ENCODE results near the gene NTRK3.

NTRK3 gene

DNA sequence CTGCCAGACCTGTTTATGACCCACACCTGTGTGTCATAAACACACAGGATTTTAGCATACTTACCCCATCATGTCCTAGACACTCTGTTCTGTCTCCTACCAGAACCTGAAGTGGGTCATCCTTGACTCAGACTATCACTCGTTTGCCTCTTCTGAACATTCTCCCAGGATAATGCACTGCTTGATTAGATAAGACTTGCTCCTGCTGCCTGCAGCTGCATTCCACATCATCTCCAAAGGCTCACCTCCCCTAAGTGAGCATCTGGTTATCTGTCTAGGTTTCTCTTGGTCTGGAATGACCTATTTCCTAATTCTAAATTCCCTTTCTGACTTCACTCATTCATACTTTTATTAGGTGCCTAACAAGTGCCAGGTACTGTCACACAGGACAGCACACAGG lies 332.1 kb downstream of the NTRK3 start:
- TF ChIP-seq EZH2phosphoT487 (IDR thresholded peaks at IDR 0.05; ENCODE audit: borderline replicate concordance, low read length) (no peak), CTCF (IDR thresholded peaks at IDR 0.05; ENCODE audit: low read depth, low read length, poor library complexity, severe bottlenecking) (no peak)
- Histone ChIP-seq H3K9me3 (ENCODE audit: control insufficient read depth, insufficient read depth, low read length) (no peaks in the 10 kb centered on the region), H3K27ac (ENCODE audit: low read depth, low read length) (no peak overlapping the region), H3K36me3 (ENCODE audit: control insufficient read depth, low read length) (no peaks in the 10 kb centered on the region), H3K9me2 (replicated peaks; ENCODE audit: control insufficient read depth, low read length) (no peaks in the 10 kb centered on the region), H3K4me3 (ENCODE audit: low read length) (no peak overlapping the region), H4K20me1 (ENCODE audit: control insufficient read depth, insufficient read depth, low read depth, low read length) (no peaks in the 10 kb centered on the region), H3F3A (ENCODE audit: control insufficient read depth, insufficient read depth) (no peaks in the 10 kb centered on the region), H3K79me2 (ENCODE audit: control insufficient read depth, low read length) (no peaks in the 10 kb centered on the region), H3K4me1 (ENCODE audit: control insufficient read depth, low read length) (no peaks in the 10 kb centered on the region), H3K4me2 (ENCODE audit: low read length) (no peak overlapping the region), H3K27me3 (ENCODE audit: control insufficient read depth, low read length) (no peaks in the 10 kb centered on the region)

DNA sequence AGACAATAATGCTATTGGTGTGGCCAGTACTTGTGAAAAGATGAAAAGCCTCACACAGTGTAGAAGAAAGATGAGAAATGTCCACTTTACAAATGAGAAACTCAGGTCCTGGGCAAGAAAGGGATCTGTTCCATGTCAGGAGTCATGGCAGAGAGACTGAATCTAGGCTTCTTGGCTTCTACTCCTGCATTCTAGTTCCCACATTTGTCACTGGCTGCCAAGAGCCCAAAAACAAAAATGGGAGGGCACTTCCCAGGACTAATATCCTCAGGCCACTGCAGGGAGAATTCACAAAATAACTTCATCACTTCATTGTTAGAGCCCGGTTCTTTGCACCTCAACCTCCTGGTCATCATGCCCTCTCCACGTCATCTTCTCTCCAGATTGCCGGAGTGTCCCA lies 337.5 kb downstream of the NTRK3 start:
- no peaks in the 10 kb centered on the region for H3K36me3 ChIP-seq (ENCODE audit: control insufficient read depth, low read length)
- no peak overlapping the region for H3K27ac ChIP-seq (ENCODE audit: low read depth, low read length)
- H3K4me1 ChIP-seq (ENCODE audit: control insufficient read depth, low read length), result no peaks in the 10 kb centered on the region
- H3K27me3 ChIP-seq (ENCODE audit: control insufficient read depth, low read length), result no peaks in the 10 kb centered on the region
- no peak overlapping the region for H3K4me3 ChIP-seq (ENCODE audit: low read length)
- TF ChIP-seq EZH2phosphoT487 (IDR thresholded peaks at IDR 0.05; ENCODE audit: borderline replicate concordance, low read length) (no peak), CTCF (IDR thresholded peaks at IDR 0.05; ENCODE audit: low read depth, low read length, poor library complexity, severe bottlenecking) (no peak)
- H3K79me2 ChIP-seq (ENCODE audit: control insufficient read depth, low read length), result no peaks in the 10 kb centered on the region
- no peaks in the 10 kb centered on the region for H3K9me3 ChIP-seq (ENCODE audit: control insufficient read depth, insufficient read depth, low read length)
- no peaks in the 10 kb centered on the region for H3K9me2 ChIP-seq (replicated peaks; ENCODE audit: control insufficient read depth, low read length)
- H3F3A ChIP-seq (ENCODE audit: control insufficient read depth, insufficient read depth), result no peaks in the 10 kb centered on the region
- no peak overlapping the region for H3K4me2 ChIP-seq (ENCODE audit: low read length)
- no peaks in the 10 kb centered on the region for H4K20me1 ChIP-seq (ENCODE audit: control insufficient read depth, insufficient read depth, low read depth, low read length)

- Histone ChIP-seq H3K4me3 (ENCODE audit: low read length) (no peak overlapping the region), H3K79me2 (ENCODE audit: control insufficient read depth, low read length) (no peaks in the 10 kb centered on the region), H3K9me2 (replicated peaks; ENCODE audit: control insufficient read depth, low read length) (no peaks in the 10 kb centered on the region; the same call in 1 of the 2 replicates), H3K36me3 (ENCODE audit: control insufficient read depth, low read length) (no peaks in the 10 kb centered on the region), H4K20me1 (ENCODE audit: control insufficient read depth, insufficient read depth, low read depth, low read length) (no peaks in the 10 kb centered on the region), H3K4me1 (ENCODE audit: control insufficient read depth, low read length) (no peaks in the 10 kb centered on the region), H3K27ac (ENCODE audit: low read depth, low read length) (no peak overlapping the region), H3K4me2 (ENCODE audit: low read length) (no peak overlapping the region), H3F3A (ENCODE audit: control insufficient read depth, insufficient read depth) (no peaks in the 10 kb centered on the region), H3K9me3 (ENCODE audit: control insufficient read depth, insufficient read depth, low read length) (no peaks in the 10 kb centered on the region), H3K27me3 (ENCODE audit: control insufficient read depth, low read length) (no peaks in the 10 kb centered on the region)
- TF ChIP-seq CTCF (IDR thresholded peaks at IDR 0.05; ENCODE audit: low read depth, low read length, poor library complexity, severe bottlenecking) (no peak), EZH2phosphoT487 (IDR thresholded peaks at IDR 0.05; ENCODE audit: borderline replicate concordance, low read length) (no peak)
These were observed 339.1 kb downstream of the NTRK3 start for GRCh38 chr15:87917480-87917879.

GRCh38 chr15:87916208-87916607 lies 340.3 kb downstream of the NTRK3 start:
- H3F3A ChIP-seq (ENCODE audit: control insufficient read depth, insufficient read depth), result no peaks in the 10 kb centered on the region
- H3K4me1 ChIP-seq (ENCODE audit: control insufficient read depth, low read length), result no peaks in the 10 kb centered on the region
- H3K79me2 ChIP-seq (ENCODE audit: control insufficient read depth, low read length), result no peaks in the 10 kb centered on the region
- no peak overlapping the region for H3K4me2 ChIP-seq (ENCODE audit: low read length)
- no peak for TF ChIP-seq EZH2phosphoT487 (IDR thresholded peaks at IDR 0.05; ENCODE audit: borderline replicate concordance, low read length)
- no peak for TF ChIP-seq CTCF (IDR thresholded peaks at IDR 0.05; ENCODE audit: low read depth, low read length, poor library complexity, severe bottlenecking)
- no peaks in the 10 kb centered on the region; the same call in 1 of the 2 replicates for H3K9me2 ChIP-seq (replicated peaks; ENCODE audit: control insufficient read depth, low read length)
- no peaks in the 10 kb centered on the region for H3K36me3 ChIP-seq (ENCODE audit: control insufficient read depth, low read length)
- no peaks in the 10 kb centered on the region for H4K20me1 ChIP-seq (ENCODE audit: control insufficient read depth, insufficient read depth, low read depth, low read length)
- H3K27ac ChIP-seq (ENCODE audit: low read depth, low read length), result no peak overlapping the region
- H3K4me3 ChIP-seq (ENCODE audit: low read length), result no peak overlapping the region
- no peaks in the 10 kb centered on the region for H3K9me3 ChIP-seq (ENCODE audit: control insufficient read depth, insufficient read depth, low read length)
- no peaks in the 10 kb centered on the region for H3K27me3 ChIP-seq (ENCODE audit: control insufficient read depth, low read length)
